Measurements from ENCODE around the gene BCOR. TPM values are rescaled to one million over a fixed set of nuclear protein-coding genes. Genes with fewer than 3 reads are reported as not detected.
A peak's percentile ranks its signal among the peaks of the same experiment; 100 is the strongest.

The BCOR gene
- total RNA-seq, 1 experiment from 2014 or later, result 28.8 TPM

DNA sequence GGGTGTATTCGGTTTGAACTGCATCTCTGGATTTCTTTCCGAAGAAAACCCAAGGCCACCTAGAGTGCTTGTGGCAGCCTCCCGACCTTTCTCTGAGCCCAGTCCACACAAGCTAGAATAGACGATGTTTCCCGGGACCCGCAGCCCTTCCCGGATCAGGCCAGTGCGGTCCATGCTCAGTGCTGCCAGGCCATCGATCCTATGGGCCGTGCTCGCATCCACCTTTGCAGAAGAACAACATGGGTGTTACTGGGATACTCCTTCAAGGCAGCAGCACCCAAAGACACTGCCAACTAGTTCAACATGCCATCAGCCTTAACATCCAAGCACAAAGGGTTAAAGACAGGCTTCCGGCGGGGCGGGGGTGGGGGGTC lies 22.8 kb downstream of the BCOR start:
- no peak for DNase-seq (ENCODE audit: low spot score)
- in situ Hi-C loops (cut with HindIII; ENCODE audit: low sequenced_read_pairs), result no loop called here

GRCh38 chrX:40074080-40074958 lies 23.4 kb downstream of the BCOR start:
- no peak for DNase-seq (ENCODE audit: low spot score)
- in situ Hi-C loops (cut with HindIII; ENCODE audit: low sequenced_read_pairs), result no loop called here

DNA sequence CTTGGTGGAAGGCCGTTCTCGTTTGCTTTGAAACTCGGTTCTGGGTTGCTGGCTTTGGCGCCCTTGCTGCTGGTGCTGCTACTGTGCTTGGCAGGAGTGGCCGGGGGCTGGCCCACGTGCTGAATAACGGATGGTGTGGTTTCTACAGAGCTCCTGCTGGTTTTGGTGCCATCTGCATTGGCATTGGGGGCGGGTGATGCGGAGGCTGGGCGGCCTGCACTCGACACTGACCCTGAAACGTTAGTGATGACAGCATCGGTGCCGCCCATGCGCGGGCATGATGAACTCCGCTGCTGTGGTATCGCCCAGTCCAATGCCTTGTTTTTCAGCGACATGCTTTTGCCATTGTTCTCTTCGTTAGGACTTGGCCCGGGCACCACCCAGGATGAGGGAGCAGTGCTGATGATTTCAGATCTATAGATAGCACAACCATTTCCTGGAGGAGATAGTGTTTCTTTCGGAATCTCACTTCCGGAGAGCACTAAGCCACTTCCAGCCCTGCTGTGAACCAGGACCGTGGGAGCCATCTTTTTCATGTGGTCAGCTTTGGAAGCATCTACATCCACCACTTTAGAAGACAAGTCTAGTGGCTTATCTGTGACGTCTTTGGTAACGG lies 24.2 kb downstream of the BCOR start:
- in situ Hi-C loops (cut with HindIII; ENCODE audit: low sequenced_read_pairs), result no loop called here
- no peak for DNase-seq (ENCODE audit: low spot score)

GRCh38 chrX:40072246-40072645 lies 25.5 kb downstream of the BCOR start:
- in situ Hi-C loops (cut with HindIII; ENCODE audit: low sequenced_read_pairs), result no loop called here
- no peak for DNase-seq (ENCODE audit: low spot score)

DNA sequence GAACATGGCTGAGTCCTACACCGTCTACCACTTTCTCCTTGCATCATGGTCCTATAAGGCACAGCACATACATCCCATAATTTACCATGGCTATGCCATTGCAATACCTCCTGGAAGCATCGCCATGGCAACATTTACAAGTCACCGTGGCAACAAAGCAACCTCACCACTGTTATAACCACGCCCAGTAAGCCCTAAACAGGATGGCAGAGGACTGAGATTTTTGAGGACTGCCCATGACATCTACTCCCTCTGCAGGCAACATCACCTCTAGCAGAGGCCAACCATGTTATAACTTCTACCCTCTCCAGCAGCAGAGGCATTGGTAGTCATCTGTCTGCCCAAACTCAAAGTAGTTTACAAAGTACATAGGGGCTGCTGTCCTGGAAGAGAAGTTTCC lies 29.7 kb downstream of the BCOR start:
- DNase-seq (ENCODE audit: low spot score), result no peak
- in situ Hi-C loops (cut with HindIII; ENCODE audit: low sequenced_read_pairs), result no loop called here

DNA sequence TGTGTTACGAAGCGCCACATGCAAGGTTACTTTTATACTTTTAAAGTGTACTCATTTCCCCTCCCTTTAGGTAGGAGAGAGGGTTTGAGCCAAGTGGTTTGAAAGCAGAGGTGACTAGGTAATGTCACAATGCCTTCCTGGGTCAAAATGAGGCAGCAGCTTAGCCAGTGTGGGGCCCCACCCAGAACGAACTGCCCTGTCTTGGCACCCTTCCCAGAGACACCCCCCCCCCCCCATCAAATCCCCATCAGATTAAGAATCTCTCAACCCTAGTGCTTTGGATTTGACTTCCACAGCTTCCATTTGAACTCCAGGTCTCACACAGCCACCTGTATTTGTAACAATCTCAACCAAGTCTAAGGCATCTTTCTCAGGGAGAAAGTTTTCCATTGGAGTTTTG lies 31.1 kb downstream of the BCOR start:
- in situ Hi-C loops (cut with HindIII; ENCODE audit: low sequenced_read_pairs), result no loop called here
- no peak for DNase-seq (ENCODE audit: low spot score)

DNA sequence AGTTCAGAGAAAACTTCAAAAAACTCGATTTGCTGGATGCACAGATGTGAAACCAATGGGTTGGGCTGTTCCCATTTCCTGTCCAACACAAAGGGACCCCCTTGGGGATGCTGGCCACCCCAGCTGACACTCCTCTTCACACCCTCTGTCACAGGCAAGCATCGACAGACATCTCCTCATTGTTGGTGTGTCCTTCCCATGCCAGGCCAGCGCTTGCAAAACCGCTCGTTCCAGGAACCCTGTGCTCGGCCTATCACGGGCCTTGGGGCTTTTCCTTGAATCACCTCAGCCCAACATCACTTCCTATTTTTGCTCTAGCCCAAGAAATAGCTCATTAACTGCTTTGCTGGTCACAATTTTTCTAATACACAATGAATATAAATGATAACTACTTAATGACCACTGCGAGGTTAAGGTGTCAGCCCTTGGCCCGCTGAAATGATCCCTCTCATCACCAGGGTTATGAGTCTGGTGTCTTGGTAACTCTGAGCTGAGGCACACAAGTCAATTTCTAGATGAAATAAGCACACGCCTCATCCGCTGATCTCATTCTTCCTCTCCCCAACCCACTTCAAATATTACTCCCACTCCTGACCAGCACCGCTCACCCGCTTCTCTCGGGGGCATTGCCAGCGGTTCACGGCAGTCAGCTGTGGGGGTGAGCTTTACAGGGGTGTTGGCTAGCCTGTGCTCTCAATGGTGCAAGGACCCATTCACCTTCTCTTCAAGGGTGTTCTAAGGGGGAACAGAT lies 32.3 kb downstream of the BCOR start:
- in situ Hi-C loops (cut with HindIII; ENCODE audit: low sequenced_read_pairs), result no loop called here
- DNase-seq (ENCODE audit: low spot score), result no peak

- in situ Hi-C loops (cut with HindIII; ENCODE audit: low sequenced_read_pairs), result no loop called here
- no peak for DNase-seq (ENCODE audit: low spot score)
These were observed 33.6 kb downstream of the BCOR start for GRCh38 chrX:40064055-40064597.

GRCh38 chrX:40063555-40063954 lies 34.2 kb downstream of the BCOR start:
- DNase-seq (ENCODE audit: low spot score), result no peak
- in situ Hi-C loops (cut with HindIII; ENCODE audit: low sequenced_read_pairs), result no loop called here

GRCh38 chrX:40062525-40063155 lies 35.1 kb downstream of the BCOR start:
- in situ Hi-C loops (cut with HindIII; ENCODE audit: low sequenced_read_pairs), result no loop called here
- no peak for DNase-seq (ENCODE audit: low spot score)

GRCh38 chrX:40061871-40062524 lies 35.8 kb downstream of the BCOR start:
- in situ Hi-C loops (cut with HindIII; ENCODE audit: low sequenced_read_pairs), result no loop called here
- no peak for DNase-seq (ENCODE audit: low spot score)

DNA sequence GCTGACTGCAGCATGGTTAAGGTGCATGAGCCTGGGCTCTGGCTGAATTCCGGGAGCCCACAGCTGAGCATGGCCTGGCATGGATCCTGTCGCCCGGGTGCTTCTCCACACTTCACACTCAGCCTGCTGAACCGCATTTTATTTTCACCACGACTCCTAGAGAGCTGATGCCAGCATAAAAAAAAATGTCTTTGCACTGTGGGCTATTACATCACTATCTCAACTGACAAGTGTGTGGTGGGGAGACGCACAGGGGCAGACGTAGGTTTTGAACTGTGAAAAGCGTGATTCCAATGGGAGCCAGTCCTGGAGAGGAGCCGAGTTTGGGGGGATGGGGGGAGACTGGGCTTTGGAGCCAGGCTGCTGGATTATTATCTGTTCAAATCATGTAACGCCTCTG lies 36.8 kb downstream of the BCOR start:
- in situ Hi-C loops (cut with HindIII; ENCODE audit: low sequenced_read_pairs), result no loop called here
- DNase-seq (ENCODE audit: low spot score), result no peak

DNA sequence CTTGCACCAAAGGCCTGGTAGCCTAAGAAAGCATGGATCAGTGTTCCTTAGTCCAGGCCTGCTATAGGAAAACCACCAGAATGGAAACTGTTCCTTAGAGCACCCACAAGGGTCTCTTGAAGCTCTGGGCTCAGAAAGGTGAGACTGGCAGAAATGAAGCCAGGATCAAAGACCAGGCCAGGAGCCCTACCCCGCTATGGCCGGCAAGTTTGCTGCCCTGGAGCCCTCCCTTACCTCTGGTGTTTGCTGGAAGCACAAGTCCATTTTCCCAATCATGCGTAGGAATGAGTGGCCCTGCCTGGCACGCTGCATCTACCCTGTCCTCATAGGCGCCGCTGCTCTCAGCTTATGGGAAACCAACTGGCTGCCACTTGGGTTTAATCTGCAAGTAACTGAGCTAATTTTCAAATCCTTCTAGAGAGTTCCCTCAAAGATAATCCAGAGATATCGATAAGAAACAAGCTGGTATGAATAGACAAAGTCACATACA lies 37.4 kb downstream of the BCOR start:
- no peak for DNase-seq (ENCODE audit: low spot score)
- in situ Hi-C loops (cut with HindIII; ENCODE audit: low sequenced_read_pairs), result no loop called here

DNA sequence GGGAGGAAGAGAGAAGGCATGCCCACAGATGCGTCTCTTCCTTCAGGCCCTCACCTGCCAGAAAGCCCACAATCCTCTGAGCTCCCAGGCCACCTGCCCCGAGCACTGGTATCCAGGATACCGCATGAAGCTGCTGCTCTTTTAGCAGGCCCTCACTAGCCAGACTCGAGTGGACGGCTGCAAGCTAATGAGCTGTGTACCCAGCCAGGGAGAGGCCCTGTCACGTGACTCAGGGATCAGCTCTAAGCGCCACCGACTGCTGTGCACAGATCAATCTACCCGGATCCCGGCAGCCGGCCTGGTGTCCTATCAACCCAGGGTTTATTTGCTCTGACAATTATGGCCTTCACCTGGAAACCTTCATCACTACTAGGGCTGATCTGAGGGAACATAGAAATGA lies 39.0 kb downstream of the BCOR start:
- in situ Hi-C loops (cut with HindIII; ENCODE audit: low sequenced_read_pairs), result no loop called here
- peak; percentile 17 for DNase-seq (ENCODE audit: low spot score)

DNA sequence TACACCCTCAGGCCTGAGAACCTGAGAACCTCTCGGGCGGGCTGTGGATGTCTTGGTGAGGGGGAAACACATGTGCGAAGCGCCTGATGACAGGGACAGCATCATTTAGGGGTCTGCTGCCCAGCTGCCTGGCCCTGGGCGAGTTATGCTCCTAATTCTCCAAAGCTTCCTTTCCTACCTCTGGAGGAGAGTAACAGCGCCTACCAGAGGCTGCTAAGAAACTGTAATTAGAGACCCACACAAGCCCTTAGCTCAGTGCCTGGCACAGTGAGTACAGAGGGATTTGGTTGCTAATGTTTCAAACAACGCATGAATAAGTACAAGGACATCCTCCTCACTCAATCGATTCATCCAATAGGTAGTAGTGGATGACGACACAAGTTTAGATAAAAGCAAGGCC lies 40.4 kb downstream of the BCOR start:
- in situ Hi-C loops (cut with HindIII; ENCODE audit: low sequenced_read_pairs), result no loop called here
- DNase-seq (ENCODE audit: low spot score), result no peak

DNA sequence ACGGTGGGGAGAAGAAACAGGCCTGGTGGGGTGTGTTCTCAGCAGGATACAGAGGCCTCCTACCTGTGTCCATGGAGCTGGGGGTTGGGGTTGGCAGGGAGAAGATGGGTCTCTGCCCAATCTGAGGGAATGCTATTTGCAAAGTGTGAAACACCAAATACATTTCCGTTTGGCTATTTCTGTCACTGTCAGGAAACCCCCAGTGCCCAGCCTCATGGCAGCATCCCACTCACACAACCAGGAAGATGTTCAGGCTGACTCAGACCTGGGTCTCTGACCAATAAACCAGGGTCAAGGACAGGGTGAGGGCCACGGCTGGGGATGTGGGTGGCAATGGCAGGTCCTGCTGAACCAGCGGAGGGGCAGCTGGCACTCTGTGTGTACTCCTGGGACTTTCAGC lies 41.3 kb downstream of the BCOR start:
- in situ Hi-C loops (cut with HindIII; ENCODE audit: low sequenced_read_pairs), result no loop called here
- DNase-seq (ENCODE audit: low spot score), result no peak

DNA sequence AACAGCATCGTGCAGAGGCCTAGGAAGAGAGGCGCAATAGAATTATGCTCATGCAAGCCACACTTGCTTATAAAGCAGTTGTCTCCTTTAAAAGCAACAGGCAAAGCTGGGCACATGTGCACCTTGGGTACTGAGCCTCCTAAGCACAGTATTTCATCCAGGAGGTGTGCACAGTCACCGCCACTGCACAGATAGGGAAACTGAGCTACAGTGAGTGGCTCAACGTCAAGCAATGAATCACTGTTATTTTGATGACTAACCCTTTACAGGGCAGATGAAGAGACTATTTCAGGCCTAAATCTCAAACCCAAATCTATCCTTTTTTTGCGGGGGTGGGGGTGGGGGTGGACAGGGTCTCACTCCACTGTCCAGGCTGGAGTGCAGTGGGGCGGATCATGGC lies 42.3 kb downstream of the BCOR start:
- in situ Hi-C loops (cut with HindIII; ENCODE audit: low sequenced_read_pairs), result no loop called here
- DNase-seq (ENCODE audit: low spot score), result no peak

- no peak for DNase-seq (ENCODE audit: low spot score)
- in situ Hi-C loops (cut with HindIII; ENCODE audit: low sequenced_read_pairs), result no loop called here
These were observed 43.0 kb downstream of the BCOR start for GRCh38 chrX:40054793-40055192.

DNA sequence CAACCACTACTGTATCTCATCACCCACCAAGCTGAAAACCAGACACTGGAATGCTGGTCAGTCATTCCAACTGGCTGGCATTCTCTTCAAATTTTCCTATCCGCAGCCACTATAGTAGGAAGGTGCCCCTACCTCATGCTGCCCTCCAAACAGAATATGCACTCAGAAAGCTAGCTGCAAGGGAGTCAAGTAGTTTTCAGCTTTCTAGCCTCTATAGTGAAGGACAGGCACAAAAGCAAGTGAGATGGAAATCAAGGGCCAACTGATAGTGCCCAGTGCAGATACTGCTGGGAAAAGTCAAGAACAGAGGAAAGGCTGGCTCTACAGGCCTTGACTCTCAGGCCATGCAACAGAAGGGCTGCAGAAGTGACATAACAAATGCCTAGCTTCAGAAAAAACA lies 47.2 kb downstream of the BCOR start:
- no peak for DNase-seq (ENCODE audit: low spot score)
- in situ Hi-C loops (cut with HindIII; ENCODE audit: low sequenced_read_pairs), result no loop called here

Measured in G401 (cell line).